OCI-LY3 (cell line): Measurements from ENCODE around the gene LRTM2.

Source experiments
- H2AFZ ChIP-seq: fragments of 200-600, 300-600 bp; shearing (Covaris generic); 2 replicates; pipeline ENCODE4 v1.6.0; 2014; ENCODE audit warnings: antibody characterized with exemption, low read depth, low read length
- H3K27ac ChIP-seq: fragments of 200-600, 300-600 bp; sonication (generic); 2 replicates; pipeline ENCODE4 v1.5.1; 2014; ENCODE audit warnings: mild to moderate bottlenecking, low read length, moderate library complexity, mixed read lengths
- H3K27me3 ChIP-seq: fragments of 200-600, 300-600 bp; sonication (generic); 2 replicates; pipeline ENCODE4 v1.6.1; 2014; ENCODE audit warnings: low read depth, low read length, mixed read lengths
- H3K36me3 ChIP-seq: fragments of 200-600, 300-600 bp; sonication (generic); replicated peaks from 2 replicates; pipeline ENCODE3; 2014; ENCODE audit warnings: low read depth, low read length, mixed read lengths
- H3K4me1 ChIP-seq: fragments of 300-600, 200-600 bp; sonication (generic); 2 replicates; pipeline ENCODE4 v1.6.1; 2014; ENCODE audit warnings: low read length, mixed read lengths
- H3K4me2 ChIP-seq: fragments of 200-600, 300-600 bp; sonication (generic); 2 replicates; pipeline ENCODE4 v1.6.1; 2014; ENCODE audit warnings: low read length, mixed read lengths
- H3K4me3 ChIP-seq: fragments of 300-600, 200-600 bp; sonication (generic); 2 replicates; pipeline ENCODE4 v1.5.1; 2014; ENCODE audit warnings: antibody characterized with exemption, mild to moderate bottlenecking, low read length, moderate library complexity
- H3K79me2 ChIP-seq: fragments of 300-600, 200-600 bp; shearing (Covaris generic); 2 replicates; pipeline ENCODE4 v1.6.1; 2014; ENCODE audit warnings: mild to moderate bottlenecking, low read length, mixed read lengths
- H3K9ac ChIP-seq: fragments of 300-600, 200-600 bp; shearing (Covaris generic); 2 replicates; pipeline ENCODE4 v1.6.0; 2014; ENCODE audit warnings: mild to moderate bottlenecking, low read length, moderate library complexity
- H3K9me3 ChIP-seq: fragments of 200-600, 300-600 bp; shearing (Covaris generic); 2 replicates; pipeline ENCODE4 v1.6.1; 2014; ENCODE audit warnings: low read length, mixed read lengths; ENCODE audit not compliant: insufficient read depth
- H4K20me1 ChIP-seq: fragments of 200-600, 300-600 bp; sonication (generic); 2 replicates; pipeline ENCODE4 v1.6.1; 2016; ENCODE audit warnings: low read length, mixed read lengths; ENCODE audit not compliant: insufficient read depth
- CTCF ChIP-seq: fragments of 200-600, 300-600 bp; sonication (generic); IDR thresholded peaks from 2 replicates; pipeline ENCODE4 v1.5.1; 2014; ENCODE audit warnings: antibody characterized with exemption, low read length, low read depth
- EZH2phosphoT487 ChIP-seq: fragments of 200-600 bp; shearing (Covaris generic); IDR thresholded peaks from 2 replicates; pipeline ENCODE4 v1.6.1; 2018; ENCODE audit warnings: antibody characterized with exemption, mixed run types, low read depth

LRTM2 gene

GRCh38 chr12:1870998-1871917 lies 50.9 kb downstream of the LRTM2 start:
- H3K9me3 ChIP-seq: no peaks in the 10 kb centered on the region
- no peak overlapping the region for H3K27ac ChIP-seq
- peaks cover 8% of the 10 kb centered on the region for H3K4me1 ChIP-seq
- TF ChIP-seq EZH2phosphoT487 (no peak), CTCF (no peak)
- H3K36me3 ChIP-seq: no peaks in the 10 kb centered on the region
- H4K20me1 ChIP-seq: no peaks in the 10 kb centered on the region
- no peak overlapping the region for H3K9ac ChIP-seq
- no peak overlapping the region for H2AFZ ChIP-seq
- H3K4me3 ChIP-seq: no peak overlapping the region
- peaks cover 24% of the 10 kb centered on the region for H3K27me3 ChIP-seq
- H3K79me2 ChIP-seq: no peaks in the 10 kb centered on the region
- no peak overlapping the region for H3K4me2 ChIP-seq

- H4K20me1 ChIP-seq: no peaks in the 10 kb centered on the region
- peaks cover 13% of the 10 kb centered on the region for H3K4me1 ChIP-seq
- peaks cover 28% of the 10 kb centered on the region for H3K27me3 ChIP-seq
- no peak overlapping the region for H2AFZ ChIP-seq
- no peaks in the 10 kb centered on the region for H3K36me3 ChIP-seq
- no peak overlapping the region for H3K9ac ChIP-seq
- no peak overlapping the region for H3K4me3 ChIP-seq
- TF ChIP-seq EZH2phosphoT487: no peak
- TF ChIP-seq CTCF: no peak
- H3K4me2 ChIP-seq: no peak overlapping the region
- no peaks in the 10 kb centered on the region for H3K9me3 ChIP-seq
- no peak overlapping the region for H3K27ac ChIP-seq
- no peaks in the 10 kb centered on the region for H3K79me2 ChIP-seq
Observed at GRCh38 chr12:1872001-1872400, 51.6 kb downstream of the LRTM2 start.

GRCh38 chr12:1872448-1872847 lies 52.1 kb downstream of the LRTM2 start:
- no peaks in the 10 kb centered on the region for H3K36me3 ChIP-seq
- H2AFZ ChIP-seq: no peak overlapping the region
- H3K4me3 ChIP-seq: no peak overlapping the region
- H3K9ac ChIP-seq: no peak overlapping the region
- no peak overlapping the region for H3K27ac ChIP-seq
- no peaks in the 10 kb centered on the region for H3K79me2 ChIP-seq
- no peaks in the 10 kb centered on the region for H4K20me1 ChIP-seq
- peaks cover 18% of the 10 kb centered on the region for H3K4me1 ChIP-seq
- no peak overlapping the region for H3K4me2 ChIP-seq
- H3K27me3 ChIP-seq: peaks cover 25% of the 10 kb centered on the region
- TF ChIP-seq EZH2phosphoT487 (no peak), CTCF (no peak)
- H3K9me3 ChIP-seq: no peaks in the 10 kb centered on the region

GRCh38 chr12:1873531-1874510 lies 53.5 kb downstream of the LRTM2 start:
- no peaks in the 10 kb centered on the region for H3K36me3 ChIP-seq
- peaks cover 23% of the 10 kb centered on the region for H3K4me1 ChIP-seq
- H2AFZ ChIP-seq: no peak overlapping the region
- no peak overlapping the region for H3K4me3 ChIP-seq
- H4K20me1 ChIP-seq: no peaks in the 10 kb centered on the region
- H3K9ac ChIP-seq: no peak overlapping the region
- no peaks in the 10 kb centered on the region for H3K79me2 ChIP-seq
- no peak overlapping the region for H3K27ac ChIP-seq
- no peaks in the 10 kb centered on the region for H3K9me3 ChIP-seq
- no peak overlapping the region for H3K4me2 ChIP-seq
- H3K27me3 ChIP-seq: peaks cover 25% of the 10 kb centered on the region
- no peak for TF ChIP-seq EZH2phosphoT487
- no peak for TF ChIP-seq CTCF
